ENCODE measurements around the gene BRD4.

DNA sequence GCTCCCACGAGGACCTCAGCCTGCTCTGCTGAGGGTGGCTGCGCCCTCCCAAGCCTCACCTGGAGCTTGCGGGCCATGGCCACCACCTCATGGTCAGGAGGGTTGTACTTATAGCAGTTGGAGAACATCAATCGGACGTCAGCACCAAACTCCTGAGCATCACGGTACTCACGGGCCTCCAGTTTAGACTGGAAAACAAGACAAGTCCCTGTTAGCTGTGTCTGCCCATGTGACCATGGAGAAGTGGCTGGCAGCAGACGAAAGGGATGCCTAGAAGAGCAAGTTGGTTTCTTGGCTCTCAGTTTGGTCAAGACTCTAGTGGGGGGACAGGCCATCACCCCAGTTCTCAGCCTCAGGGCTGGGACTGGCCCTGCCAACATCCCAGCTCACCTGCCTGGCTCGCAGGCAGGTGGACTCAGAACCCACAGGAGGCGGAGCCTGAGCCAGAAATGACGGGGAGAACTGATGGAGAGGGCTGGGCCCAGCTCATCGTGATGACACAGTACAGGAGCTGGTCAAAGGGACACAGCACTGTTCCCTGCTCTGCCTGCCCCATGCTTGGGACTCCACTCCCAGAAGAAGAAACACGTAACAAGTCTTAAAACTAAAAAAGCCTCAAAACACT lies 68.9 kb downstream of the BRD4 start:
- TF ChIP-seq, protein P1, sequence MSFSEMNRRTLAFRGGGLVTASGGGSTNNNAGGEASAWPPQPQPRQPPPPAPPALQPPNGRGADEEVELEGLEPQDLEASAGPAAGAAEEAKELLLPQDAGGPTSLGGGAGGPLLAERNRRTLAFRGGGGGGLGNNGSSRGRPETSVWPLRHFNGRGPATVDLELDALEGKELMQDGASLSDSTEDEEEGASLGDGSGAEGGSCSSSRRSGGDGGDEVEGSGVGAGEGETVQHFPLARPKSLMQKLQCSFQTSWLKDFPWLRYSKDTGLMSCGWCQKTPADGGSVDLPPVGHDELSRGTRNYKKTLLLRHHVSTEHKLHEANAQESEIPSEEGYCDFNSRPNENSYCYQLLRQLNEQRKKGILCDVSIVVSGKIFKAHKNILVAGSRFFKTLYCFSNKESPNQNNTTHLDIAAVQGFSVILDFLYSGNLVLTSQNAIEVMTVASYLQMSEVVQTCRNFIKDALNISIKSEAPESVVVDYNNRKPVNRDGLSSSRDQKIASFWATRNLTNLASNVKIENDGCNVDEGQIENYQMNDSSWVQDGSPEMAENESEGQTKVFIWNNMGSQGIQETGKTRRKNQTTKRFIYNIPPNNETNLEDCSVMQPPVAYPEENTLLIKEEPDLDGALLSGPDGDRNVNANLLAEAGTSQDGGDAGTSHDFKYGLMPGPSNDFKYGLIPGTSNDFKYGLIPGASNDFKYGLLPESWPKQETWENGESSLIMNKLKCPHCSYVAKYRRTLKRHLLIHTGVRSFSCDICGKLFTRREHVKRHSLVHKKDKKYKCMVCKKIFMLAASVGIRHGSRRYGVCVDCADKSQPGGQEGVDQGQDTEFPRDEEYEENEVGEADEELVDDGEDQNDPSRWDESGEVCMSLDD (CRISPR knock-in tag; IDR thresholded peaks at IDR 0.05; ENCODE audit: borderline replicate concordance), result no peak
- TF ChIP-seq, protein P2, sequence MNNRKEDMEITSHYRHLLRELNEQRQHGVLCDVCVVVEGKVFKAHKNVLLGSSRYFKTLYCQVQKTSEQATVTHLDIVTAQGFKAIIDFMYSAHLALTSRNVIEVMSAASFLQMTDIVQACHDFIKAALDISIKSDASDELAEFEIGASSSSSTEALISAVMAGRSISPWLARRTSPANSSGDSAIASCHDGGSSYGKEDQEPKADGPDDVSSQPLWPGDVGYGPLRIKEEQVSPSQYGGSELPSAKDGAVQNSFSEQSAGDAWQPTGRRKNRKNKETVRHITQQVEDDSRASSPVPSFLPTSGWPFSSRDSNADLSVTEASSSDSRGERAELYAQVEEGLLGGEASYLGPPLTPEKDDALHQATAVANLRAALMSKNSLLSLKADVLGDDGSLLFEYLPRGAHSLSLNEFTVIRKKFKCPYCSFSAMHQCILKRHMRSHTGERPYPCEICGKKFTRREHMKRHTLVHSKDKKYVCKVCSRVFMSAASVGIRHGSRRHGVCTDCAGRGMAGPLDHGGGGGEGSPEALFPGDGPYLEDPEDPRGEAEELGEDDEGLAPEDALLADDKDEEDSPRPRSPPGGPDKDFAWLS (CRISPR knock-in tag; IDR thresholded peaks at IDR 0.05; ENCODE audit: borderline replicate concordance), result no peak
- no peak for TF ChIP-seq HDAC2 (CRISPR knock-in tag; IDR thresholded peaks at IDR 0.05)
- TF ChIP-seq, protein P3, sequence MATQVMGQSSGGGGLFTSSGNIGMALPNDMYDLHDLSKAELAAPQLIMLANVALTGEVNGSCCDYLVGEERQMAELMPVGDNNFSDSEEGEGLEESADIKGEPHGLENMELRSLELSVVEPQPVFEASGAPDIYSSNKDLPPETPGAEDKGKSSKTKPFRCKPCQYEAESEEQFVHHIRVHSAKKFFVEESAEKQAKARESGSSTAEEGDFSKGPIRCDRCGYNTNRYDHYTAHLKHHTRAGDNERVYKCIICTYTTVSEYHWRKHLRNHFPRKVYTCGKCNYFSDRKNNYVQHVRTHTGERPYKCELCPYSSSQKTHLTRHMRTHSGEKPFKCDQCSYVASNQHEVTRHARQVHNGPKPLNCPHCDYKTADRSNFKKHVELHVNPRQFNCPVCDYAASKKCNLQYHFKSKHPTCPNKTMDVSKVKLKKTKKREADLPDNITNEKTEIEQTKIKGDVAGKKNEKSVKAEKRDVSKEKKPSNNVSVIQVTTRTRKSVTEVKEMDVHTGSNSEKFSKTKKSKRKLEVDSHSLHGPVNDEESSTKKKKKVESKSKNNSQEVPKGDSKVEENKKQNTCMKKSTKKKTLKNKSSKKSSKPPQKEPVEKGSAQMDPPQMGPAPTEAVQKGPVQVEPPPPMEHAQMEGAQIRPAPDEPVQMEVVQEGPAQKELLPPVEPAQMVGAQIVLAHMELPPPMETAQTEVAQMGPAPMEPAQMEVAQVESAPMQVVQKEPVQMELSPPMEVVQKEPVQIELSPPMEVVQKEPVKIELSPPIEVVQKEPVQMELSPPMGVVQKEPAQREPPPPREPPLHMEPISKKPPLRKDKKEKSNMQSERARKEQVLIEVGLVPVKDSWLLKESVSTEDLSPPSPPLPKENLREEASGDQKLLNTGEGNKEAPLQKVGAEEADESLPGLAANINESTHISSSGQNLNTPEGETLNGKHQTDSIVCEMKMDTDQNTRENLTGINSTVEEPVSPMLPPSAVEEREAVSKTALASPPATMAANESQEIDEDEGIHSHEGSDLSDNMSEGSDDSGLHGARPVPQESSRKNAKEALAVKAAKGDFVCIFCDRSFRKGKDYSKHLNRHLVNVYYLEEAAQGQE (IDR thresholded peaks at IDR 0.05; ENCODE audit: borderline replicate concordance in 1 of 2, low read depth in 1 of 2, low read length in 2 of 2), result no peak
- TF ChIP-seq, protein P4, sequence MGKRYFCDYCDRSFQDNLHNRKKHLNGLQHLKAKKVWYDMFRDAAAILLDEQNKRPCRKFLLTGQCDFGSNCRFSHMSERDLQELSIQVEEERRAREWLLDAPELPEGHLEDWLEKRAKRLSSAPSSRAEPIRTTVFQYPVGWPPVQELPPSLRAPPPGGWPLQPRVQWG (CRISPR knock-in tag; IDR thresholded peaks at IDR 0.05; ENCODE audit: borderline replicate concordance, low read depth), result no peak
- TF ChIP-seq, protein P5, sequence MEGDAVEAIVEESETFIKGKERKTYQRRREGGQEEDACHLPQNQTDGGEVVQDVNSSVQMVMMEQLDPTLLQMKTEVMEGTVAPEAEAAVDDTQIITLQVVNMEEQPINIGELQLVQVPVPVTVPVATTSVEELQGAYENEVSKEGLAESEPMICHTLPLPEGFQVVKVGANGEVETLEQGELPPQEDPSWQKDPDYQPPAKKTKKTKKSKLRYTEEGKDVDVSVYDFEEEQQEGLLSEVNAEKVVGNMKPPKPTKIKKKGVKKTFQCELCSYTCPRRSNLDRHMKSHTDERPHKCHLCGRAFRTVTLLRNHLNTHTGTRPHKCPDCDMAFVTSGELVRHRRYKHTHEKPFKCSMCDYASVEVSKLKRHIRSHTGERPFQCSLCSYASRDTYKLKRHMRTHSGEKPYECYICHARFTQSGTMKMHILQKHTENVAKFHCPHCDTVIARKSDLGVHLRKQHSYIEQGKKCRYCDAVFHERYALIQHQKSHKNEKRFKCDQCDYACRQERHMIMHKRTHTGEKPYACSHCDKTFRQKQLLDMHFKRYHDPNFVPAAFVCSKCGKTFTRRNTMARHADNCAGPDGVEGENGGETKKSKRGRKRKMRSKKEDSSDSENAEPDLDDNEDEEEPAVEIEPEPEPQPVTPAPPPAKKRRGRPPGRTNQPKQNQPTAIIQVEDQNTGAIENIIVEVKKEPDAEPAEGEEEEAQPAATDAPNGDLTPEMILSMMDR (CRISPR knock-in tag; IDR thresholded peaks at IDR 0.05), result no peak
- no peak for TF ChIP-seq LCORL (IDR thresholded peaks at IDR 0.05)
- no peak for TF ChIP-seq LCORL (CRISPR knock-in tag; IDR thresholded peaks at IDR 0.05)
- TF ChIP-seq STAT5B (CRISPR knock-in tag; IDR thresholded peaks at IDR 0.05), result no peak
